Natural killer cell (primary cell): ENCODE results near the gene MTPN. TPM values are rescaled to one million over a fixed set of nuclear protein-coding genes. Genes with fewer than 3 reads are reported as not detected.

ENCODE experiments used
- ATAC-seq, 3 donors: fragments of 150-1000 bp in 2 of 3; fragments of 200-7000 bp in 1 of 3; cut with Tn5 transposase; 1 replicate in 1 of 3; 2 replicates in 2 of 3; pipeline ENCODE4 v1.10.0; 2021; ENCODE audit warnings: mild to moderate bottlenecking in 2 of 3, moderate library complexity in 2 of 3
- DNase-seq, 2 donors: peaks; one replicate each; pipeline versions ENCODE4 v3.0.0 to v3.0.0-alpha.2; 2013 to 2021; ENCODE audit warnings: mixed read lengths in 1 of 2
- H3K27ac ChIP-seq: one replicate; pipeline ENCODE4 v1.5.1; 2013; ENCODE audit warnings: mild to moderate bottlenecking, low read length
- H3K27me3 ChIP-seq: one replicate; pipeline ENCODE4 v1.6.1; 2013; ENCODE audit warnings: low read length; ENCODE audit not compliant: control insufficient read depth, insufficient read depth
- H3K36me3 ChIP-seq: one replicate; pipeline ENCODE4 v1.6.1; 2013; ENCODE audit warnings: low read length; ENCODE audit not compliant: control insufficient read depth, insufficient read depth
- H3K4me1 ChIP-seq: one replicate; pipeline ENCODE4 v1.6.1; 2013; ENCODE audit warnings: low read length; ENCODE audit not compliant: control insufficient read depth, insufficient read depth
- H3K4me3 ChIP-seq: one replicate; pipeline ENCODE4 v1.5.1; 2013; ENCODE audit warnings: low read length
- H3K9me3 ChIP-seq: one replicate; pipeline ENCODE4 v1.6.1; 2013; ENCODE audit warnings: low read length; ENCODE audit not compliant: control insufficient read depth, insufficient read depth
- H3K27ac Mint-ChIP-seq, 2 donors: one replicate each; pipeline ENCODE4 v1.8.0; 2022; ENCODE audit warnings: mild to moderate bottlenecking in 2 of 2, mixed read lengths in 2 of 2, moderate library complexity in 1 of 2
- H3K27me3 Mint-ChIP-seq, 2 donors: one replicate each; pipeline ENCODE4 v1.8.0; 2022; ENCODE audit warnings: low read depth in 2 of 2, mixed read lengths in 2 of 2
- H3K36me3 Mint-ChIP-seq: one replicate; pipeline ENCODE4 v1.8.0; 2022; ENCODE audit warnings: mixed read lengths
- H3K4me1 Mint-ChIP-seq, 2 donors: one replicate each; pipeline ENCODE4 v1.8.0; 2022; ENCODE audit warnings: mixed read lengths in 2 of 2
- H3K4me3 Mint-ChIP-seq: one replicate; pipeline ENCODE4 v1.8.0; 2022; ENCODE audit warnings: mild to moderate bottlenecking, moderate library complexity, mixed read lengths
- H3K9me3 Mint-ChIP-seq, 2 donors: one replicate each; pipeline ENCODE4 v1.8.0; 2022; ENCODE audit warnings: mixed read lengths in 2 of 2
- CTCF ChIP-seq: fragments of 200-600 bp; IDR thresholded peaks from one replicate; pipeline ENCODE4 v1.8.0; 2022; ENCODE audit warnings: antibody characterized with exemption
- WGBS: methylation state at CpG from one replicate; pipeline ENCODE4 v1.1.7; 2013; ENCODE audit warnings: missing lambda C conversion rate; ENCODE audit not compliant: insufficient coverage; 5-methylcytosine and 5-hydroxymethylcytosine counted together
- intact Hi-C: fragments of 100-400 bp; cut with micrococcal nuclease; formaldehyde crosslinking; loops from one replicate; pipeline ENCODE4 v1.14.2; 2022
- total RNA-seq, 4 donors: library from RNA; stranded (reverse); fragments of 120-200 nt in 1 of 4; gene quantifications; one replicate each; pipeline versions ENCODE4 v1.2.3 to v1.2.4, GENCODE V29; 2013 to 2022

The MTPN gene
- total RNA-seq, 3 donors from 2014 or later (not counting 1 experiment from before 2014, with no cell fraction given) = 161 to 170 (median 165) TPM

GRCh38 chr7:135991322-135991721, 14.2 kb upstream of the MTPN start:
- intact Hi-C loops = no loop called here
- H3K4me1 ChIP-seq = peaks cover 17% of the 10 kb centered on the region
- TF ChIP-seq CTCF = no peak
- no peak overlapping the region for H3K4me3 ChIP-seq
- 56% methylated on average over 3 of the region's 6 CpGs for WGBS
- no peaks in the 10 kb centered on the region for H3K9me3 Mint-ChIP-seq
- DNase-seq (no peak), ATAC-seq (no peak)
- H3K27ac Mint-ChIP-seq = no peak overlapping the region
- no peaks in the 10 kb centered on the region for H3K27me3 Mint-ChIP-seq
- no peak overlapping the region for H3K4me3 Mint-ChIP-seq
- H3K27ac ChIP-seq = no peak overlapping the region
- H3K9me3 ChIP-seq = peaks cover 5% of the 10 kb centered on the region
- no peaks in the 10 kb centered on the region for H3K36me3 Mint-ChIP-seq
- H3K4me1 Mint-ChIP-seq = peaks cover 24 to 29% of the 10 kb centered on the region in 2 donors
- H3K36me3 ChIP-seq = no peaks in the 10 kb centered on the region
- H3K27me3 ChIP-seq = no peaks in the 10 kb centered on the region

GRCh38 chr7:135990258-135990657, 13.1 kb upstream of the MTPN start:
- peaks cover 5% of the 10 kb centered on the region for H3K9me3 ChIP-seq
- Mint-ChIP-seq H3K27ac (no peak overlapping the region), H3K36me3 (no peaks in the 10 kb centered on the region), H3K4me3 (no peak overlapping the region), H3K9me3 (no peaks in the 10 kb centered on the region), H3K27me3 (no peaks in the 10 kb centered on the region), H3K4me1 (peaks cover 29% of the 10 kb centered on the region in 2 donors)
- DNase-seq (no peak), ATAC-seq (no peak)
- H3K4me1 ChIP-seq = peaks cover 17% of the 10 kb centered on the region
- no peaks in the 10 kb centered on the region for H3K36me3 ChIP-seq
- no peaks in the 10 kb centered on the region for H3K27me3 ChIP-seq
- WGBS = 67% methylated on average over 1 of the region's 1 CpG
- H3K27ac ChIP-seq = no peak overlapping the region
- TF ChIP-seq CTCF = no peak
- H3K4me3 ChIP-seq = no peak overlapping the region
- intact Hi-C loops = no loop called here

DNA sequence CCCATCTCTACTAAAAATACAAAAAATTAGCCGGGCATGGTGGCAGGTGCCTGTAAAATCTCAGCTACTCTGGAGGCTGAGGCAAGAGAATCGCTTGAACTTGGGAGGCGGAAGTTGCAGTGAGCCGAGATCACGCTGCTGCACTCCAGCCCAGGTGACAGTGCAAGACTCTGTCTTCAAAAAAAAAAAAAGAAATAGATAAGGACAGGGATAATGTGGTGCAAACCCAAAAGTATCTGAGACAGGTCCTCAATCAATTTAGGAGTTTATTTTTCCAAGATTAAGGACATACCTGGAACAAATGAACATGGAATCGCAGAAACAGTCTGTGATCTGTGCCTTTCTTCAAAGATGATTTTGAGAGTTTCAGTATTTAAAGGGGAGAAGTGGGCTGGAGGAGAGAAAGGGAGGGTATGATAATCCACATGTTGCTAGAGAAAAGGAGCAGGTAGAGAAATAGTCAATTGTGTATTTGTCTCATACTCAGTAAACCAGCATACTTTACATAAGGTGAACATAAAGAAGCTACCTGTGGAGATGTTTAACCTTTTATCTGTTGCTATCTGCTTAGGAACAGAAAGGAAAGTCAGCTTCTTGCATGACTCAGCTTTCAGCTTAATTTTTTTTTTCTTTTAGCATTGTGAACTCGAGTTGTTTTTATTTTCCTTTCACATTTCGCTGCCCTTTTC, 4.9 kb upstream of the MTPN start:
- WGBS = 48% methylated on average over 8 of the region's 8 CpGs
- Histone ChIP-seq H3K4me3 (peak overlapping the region; percentile 38), H3K9me3 (no peaks in the 10 kb centered on the region), H3K4me1 (peaks cover 26% of the 10 kb centered on the region), H3K36me3 (no peaks in the 10 kb centered on the region), H3K27ac (peak overlapping the region; percentile 81), H3K27me3 (no peaks in the 10 kb centered on the region)
- peak overlapping the region; percentile 88 to 92 for H3K27ac Mint-ChIP-seq
- H3K27me3 Mint-ChIP-seq = no peaks in the 10 kb centered on the region
- H3K36me3 Mint-ChIP-seq = no peaks in the 10 kb centered on the region
- peak overlapping the region; percentile 87 for H3K4me3 Mint-ChIP-seq
- ATAC-seq = no peak
- TF ChIP-seq CTCF = no peak
- peak in 1 of 2 donors; percentile 33 for DNase-seq
- intact Hi-C loops = loop anchor here (2.0 to 5.0 kb wide), 2 partner anchors 80 to 319 kb away; partner anchors contain the start of gene STMP1
- no peaks in the 10 kb centered on the region for H3K9me3 Mint-ChIP-seq
- H3K4me1 Mint-ChIP-seq = peaks cover 51 to 58% of the 10 kb centered on the region in 2 donors
